Upper lobe of right lung (tissue), 1 donor: Measurements from ENCODE around the gene CDC20B. TPM values are rescaled to one million over a fixed set of nuclear protein-coding genes. Genes with fewer than 3 reads are reported as not detected.
A peak's percentile ranks its signal among the peaks of the same experiment; 100 is the strongest.

ENCODE experiments used
- ATAC-seq: fragments of 200-7000 bp; cut with Tn5 transposase; one replicate; pipeline ENCODE4 v1.9.1; 2020; ENCODE audit warnings: mild to moderate bottlenecking, moderate library complexity
- DNase-seq: peaks from one replicate; pipeline ENCODE4 v3.0.0-alpha.2; 2020
- H3K27ac ChIP-seq: fragments of 200-600 bp; one replicate; pipeline ENCODE4 v1.8.0; 2022
- H3K27me3 ChIP-seq: fragments of 200-600 bp; one replicate; pipeline ENCODE4 v1.8.0; 2022; ENCODE audit warnings: mild to moderate bottlenecking
- H3K36me3 ChIP-seq: fragments of 200-600 bp; one replicate; pipeline ENCODE4 v1.8.0; 2022
- H3K4me1 ChIP-seq: fragments of 200-600 bp; one replicate; pipeline ENCODE4 v1.8.0; 2022
- H3K4me3 ChIP-seq: fragments of 200-600 bp; one replicate; pipeline ENCODE4 v1.8.0; 2022; ENCODE audit warnings: mild to moderate bottlenecking
- H3K9me3 ChIP-seq: fragments of 200-600 bp; one replicate; pipeline ENCODE4 v1.8.0; 2022
- intact Hi-C: fragments of 100-400 bp; cut with DNase I; formaldehyde crosslinking; loops from one replicate; pipeline ENCODE4 v1.11.0; 2022
- total RNA-seq: library from RNA; stranded (reverse); fragmentation: NEBNext Ultra II Directional; extraction: Animal tissue kit (Norgen Biotek cat#: 25700); gene quantifications from one replicate; pipeline ENCODE4 v1.2.1, GENCODE V29; 2021
- TF ChIP-seq, protein P1 (sequence below): fragments of 200-600 bp; IDR thresholded peaks from one replicate; pipeline ENCODE4 v1.8.0; 2022; ENCODE audit warnings: antibody characterized with exemption
- donor health status: DM: no; HTN: yes; CAD: no; lungs with severe emphysema.

CDC20B gene
- total RNA-seq, 1 donor from 2014 or later = not detected

DNA sequence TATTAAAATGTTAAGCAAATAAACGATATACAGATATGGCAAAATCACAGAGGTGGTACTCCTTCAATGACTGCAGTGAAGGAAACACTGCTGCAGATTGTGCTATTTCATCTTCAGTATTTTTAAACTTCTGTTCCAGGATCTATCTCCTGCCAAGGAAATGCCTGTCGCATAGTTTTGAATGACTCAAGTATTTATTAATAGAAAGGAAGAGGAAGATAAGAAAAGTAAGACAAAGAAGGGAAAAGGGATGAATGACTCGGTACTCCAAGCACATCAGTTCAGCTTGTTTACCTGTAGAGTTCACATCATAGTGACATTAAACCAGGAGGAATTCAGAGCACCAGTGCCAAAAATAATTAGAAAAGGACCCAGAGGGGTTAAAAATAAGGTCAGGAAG lies 18.1 kb downstream of the CDC20B start:
- TF ChIP-seq, protein P1, sequence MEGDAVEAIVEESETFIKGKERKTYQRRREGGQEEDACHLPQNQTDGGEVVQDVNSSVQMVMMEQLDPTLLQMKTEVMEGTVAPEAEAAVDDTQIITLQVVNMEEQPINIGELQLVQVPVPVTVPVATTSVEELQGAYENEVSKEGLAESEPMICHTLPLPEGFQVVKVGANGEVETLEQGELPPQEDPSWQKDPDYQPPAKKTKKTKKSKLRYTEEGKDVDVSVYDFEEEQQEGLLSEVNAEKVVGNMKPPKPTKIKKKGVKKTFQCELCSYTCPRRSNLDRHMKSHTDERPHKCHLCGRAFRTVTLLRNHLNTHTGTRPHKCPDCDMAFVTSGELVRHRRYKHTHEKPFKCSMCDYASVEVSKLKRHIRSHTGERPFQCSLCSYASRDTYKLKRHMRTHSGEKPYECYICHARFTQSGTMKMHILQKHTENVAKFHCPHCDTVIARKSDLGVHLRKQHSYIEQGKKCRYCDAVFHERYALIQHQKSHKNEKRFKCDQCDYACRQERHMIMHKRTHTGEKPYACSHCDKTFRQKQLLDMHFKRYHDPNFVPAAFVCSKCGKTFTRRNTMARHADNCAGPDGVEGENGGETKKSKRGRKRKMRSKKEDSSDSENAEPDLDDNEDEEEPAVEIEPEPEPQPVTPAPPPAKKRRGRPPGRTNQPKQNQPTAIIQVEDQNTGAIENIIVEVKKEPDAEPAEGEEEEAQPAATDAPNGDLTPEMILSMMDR = no peak
- Histone ChIP-seq H3K9me3 (no peaks in the 10 kb centered on the region), H3K27me3 (no peaks in the 10 kb centered on the region), H3K36me3 (no peaks in the 10 kb centered on the region), H3K4me1 (no peaks in the 10 kb centered on the region), H3K27ac (no peak overlapping the region), H3K4me3 (no peak overlapping the region)
- DNase-seq (no peak), ATAC-seq (no peak)
- intact Hi-C loops = no loop called here

DNA sequence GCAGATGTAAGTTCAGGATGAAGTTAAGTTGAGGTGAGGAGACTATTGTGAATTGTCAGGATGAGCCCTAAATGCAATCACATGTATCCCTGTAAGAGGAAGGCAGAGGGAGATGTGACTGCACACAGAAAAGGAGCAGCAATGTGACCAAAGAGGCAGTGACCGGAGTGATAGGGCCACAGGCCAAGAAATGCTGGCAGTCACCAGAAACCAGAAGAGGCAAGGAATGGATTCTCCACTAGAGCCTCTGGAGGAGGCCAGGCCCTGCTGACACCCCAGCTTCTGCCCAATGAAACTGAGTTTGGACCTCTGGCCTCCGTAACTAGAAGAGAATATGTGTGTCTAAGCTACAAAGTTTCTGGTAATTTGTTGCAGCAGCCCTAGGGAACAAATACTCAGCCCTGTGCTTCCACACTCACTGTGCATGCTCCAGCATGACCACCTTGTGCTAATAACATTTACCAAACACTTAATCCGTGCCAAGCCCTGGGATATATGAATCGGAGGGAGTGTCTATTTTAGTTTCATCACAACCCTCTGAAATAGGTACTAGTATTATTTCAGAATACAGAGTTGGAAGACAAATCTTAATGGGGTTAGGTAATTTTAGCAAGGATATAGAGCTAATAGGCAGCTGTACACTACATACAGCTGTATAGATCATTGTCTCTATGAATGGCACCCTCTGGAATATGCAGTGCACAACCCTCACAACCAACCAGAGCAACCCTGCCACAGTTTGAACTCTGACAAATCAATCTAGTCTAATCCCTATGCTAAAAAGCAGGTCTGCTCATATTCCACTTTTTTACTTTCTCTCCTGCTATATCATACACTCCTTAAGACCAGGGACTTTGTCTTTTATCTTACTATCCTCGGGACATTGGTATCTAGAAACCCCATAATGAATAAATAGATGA lies 20.8 kb downstream of the CDC20B start:
- intact Hi-C loops = no loop called here
- Histone ChIP-seq H3K9me3 (no peaks in the 10 kb centered on the region), H3K27me3 (no peaks in the 10 kb centered on the region), H3K4me1 (no peaks in the 10 kb centered on the region), H3K4me3 (no peak overlapping the region), H3K36me3 (no peaks in the 10 kb centered on the region), H3K27ac (no peak overlapping the region)
- DNase-seq (no peak), ATAC-seq (peak; percentile 23)
- TF ChIP-seq, protein P1 = no peak

DNA sequence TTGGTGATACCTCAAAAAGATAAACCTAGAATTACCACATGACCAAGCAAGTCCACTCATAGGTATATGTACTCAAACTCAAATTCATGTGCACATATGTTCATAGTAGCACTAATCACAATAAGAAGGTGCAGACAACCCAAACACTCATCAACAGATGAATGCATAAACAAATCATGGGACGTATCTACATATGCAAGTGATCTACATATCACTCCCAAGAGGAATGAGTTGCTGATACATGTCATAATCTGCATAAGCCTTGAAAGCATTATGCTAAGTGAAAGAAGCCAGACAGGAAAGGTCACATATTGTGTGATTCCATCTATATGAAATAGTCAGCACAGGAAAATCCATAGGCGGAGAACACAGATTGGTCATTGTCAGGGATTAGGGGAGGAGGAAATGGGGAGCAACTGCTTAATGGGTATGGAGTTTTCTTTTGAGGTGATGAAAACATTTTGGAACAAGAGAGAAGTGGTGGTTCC lies 23.6 kb downstream of the CDC20B start:
- Histone ChIP-seq H3K27ac (no peak overlapping the region), H3K27me3 (peaks cover 5% of the 10 kb centered on the region), H3K4me1 (no peaks in the 10 kb centered on the region), H3K4me3 (no peak overlapping the region), H3K9me3 (no peaks in the 10 kb centered on the region), H3K36me3 (no peaks in the 10 kb centered on the region)
- ATAC-seq (no peak), DNase-seq (no peak)
- TF ChIP-seq, protein P1 = no peak
- intact Hi-C loops = loop anchor here (10.0 kb wide), 1 partner anchor 245 kb away; no protein-coding TSS in a partner anchor

DNA sequence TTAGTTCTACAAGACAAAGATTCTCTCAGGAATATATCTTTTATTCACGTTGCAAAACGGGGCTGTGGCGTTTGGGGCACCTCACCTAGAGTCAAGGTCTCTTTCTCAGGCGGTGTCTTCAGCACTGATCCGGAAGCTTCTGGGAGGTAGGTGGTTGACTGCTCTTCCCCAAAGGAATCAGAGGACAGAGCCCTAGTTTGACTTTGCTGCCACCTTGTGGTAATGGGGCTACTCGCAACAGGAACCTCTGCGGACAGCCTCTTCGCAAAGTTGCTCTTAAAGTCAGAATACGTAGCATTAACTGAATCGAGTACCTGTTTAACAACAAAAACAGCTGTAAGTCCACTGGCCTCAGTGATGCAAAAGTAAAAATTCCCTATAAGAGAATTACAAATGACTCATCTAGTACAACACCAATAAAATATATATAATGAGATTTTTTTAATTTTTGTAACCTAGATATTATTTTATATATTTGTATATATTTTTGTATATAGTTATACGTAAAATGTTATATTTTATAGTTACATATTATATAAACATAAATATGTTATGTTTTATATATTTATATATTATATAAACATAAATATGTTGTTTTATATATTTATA lies 26.3 kb downstream of the CDC20B start:
- Histone ChIP-seq H3K36me3 (no peaks in the 10 kb centered on the region), H3K9me3 (no peaks in the 10 kb centered on the region), H3K27me3 (peaks cover 5% of the 10 kb centered on the region), H3K4me3 (no peak overlapping the region), H3K27ac (no peak overlapping the region), H3K4me1 (no peaks in the 10 kb centered on the region)
- ATAC-seq = peak; percentile 98
- peak; percentile 65 for DNase-seq
- TF ChIP-seq, protein P1 = peak; percentile 92
- intact Hi-C loops = loop anchor here (10.0 kb wide), 1 partner anchor 242 kb away; no protein-coding TSS in a partner anchor

DNA sequence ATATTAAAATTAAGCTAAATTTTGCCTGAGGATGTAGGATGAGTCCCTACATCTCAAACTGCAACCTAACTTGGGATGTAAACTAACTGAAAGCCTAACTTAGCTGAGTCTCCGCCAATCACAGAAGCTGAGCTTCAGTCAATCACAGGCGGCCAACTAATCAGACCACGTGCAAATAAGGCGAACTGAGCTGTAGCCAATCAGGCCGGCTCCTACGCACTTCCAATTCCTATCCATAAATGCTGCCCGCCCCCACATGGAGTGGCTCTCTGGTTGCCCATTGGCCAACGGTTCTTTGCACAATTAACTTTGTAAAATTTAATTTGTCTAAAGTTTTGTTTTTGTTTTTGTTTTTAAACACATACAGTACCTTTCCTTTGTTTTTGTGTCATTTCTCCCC lies 26.9 kb downstream of the CDC20B start:
- no peak for ATAC-seq
- H3K36me3 ChIP-seq = no peaks in the 10 kb centered on the region

More for the DNA sequence above, 26.9 kb downstream of the CDC20B start:
- no peak for DNase-seq
- TF ChIP-seq, protein P1 = no peak
- Histone ChIP-seq H3K4me1 (no peaks in the 10 kb centered on the region), H3K4me3 (no peak overlapping the region), H3K27ac (no peak overlapping the region), H3K27me3 (peaks cover 5% of the 10 kb centered on the region), H3K9me3 (no peaks in the 10 kb centered on the region)
- intact Hi-C loops = loop anchor here (10.0 kb wide), 1 partner anchor 241 kb away; no protein-coding TSS in a partner anchor
